A549 (cell line): ENCODE measurements around the gene RUVBL1. TPM values are rescaled to one million over a fixed set of nuclear protein-coding genes. Genes with fewer than 3 reads are reported as not detected.

Source experiments
- ATAC-seq, 2 experiments: fragments of 200-7000 bp in 1 of 2; fragments of >200 bp in 1 of 2; cut with Nextera tagmentation in 1 of 2; cut with Tn5 transposase in 1 of 2; 3 replicates each; pipeline versions ENCODE4 v1.8.0 to v1.9.1; 2018 to 2020; ENCODE audit warnings: mild to moderate bottlenecking in 1 of 2, moderate library complexity in 1 of 2
- CTCF ChIA-PET: fragments of 300-600 bp; sonication (Branson Sonifier 250); formaldehyde crosslinking; extraction: SDS; loops from one replicate; lab custom pipeline; 2021; ENCODE audit warnings: antibody characterized with exemption, inconsistent platforms; lab: Yijun Ruan, JAX
- POLR2A ChIA-PET: fragments of 350-600 bp; formaldehyde crosslinking; extraction: SDS; loops from one replicate; lab custom pipeline; 2021; ENCODE audit warnings: antibody characterized with exemption, inconsistent platforms; lab: Yijun Ruan, JAX
- DNase-seq, 2 experiments: peaks; one replicate each; pipeline versions ENCODE4 v3.0.0 to v3.0.0-alpha.2; 2011 to 2016; ENCODE audit warnings: low read depth in 1 of 2, low spot score in 1 of 2
- FAIRE-seq: peaks from 2 replicates; lab custom pipeline; 2011; peaks lifted over from hg19 to GRCh38; lab: Jason Lieb, UNC
- H3K27ac ChIP-seq, 2 experiments: fragments of >200 bp; sonication (Bioruptor Twin); formaldehyde crosslinking; 3 replicates each; pipeline ENCODE4 v1.5.1; 2016 to 2017
- H3K4me1 ChIP-seq: fragments of >200 bp; sonication (Bioruptor Twin); formaldehyde crosslinking; 3 replicates; pipeline ENCODE4 v1.6.1; 2016
- H3K4me2 ChIP-seq: fragments of >200 bp; sonication (Bioruptor Twin); formaldehyde crosslinking; 3 replicates; pipeline ENCODE4 v1.6.1; 2016
- H3K4me3 ChIP-seq: fragments of >200 bp; sonication (Bioruptor Twin); formaldehyde crosslinking; 3 replicates; pipeline ENCODE4 v1.5.1; 2016
- H3K9me3 ChIP-seq: fragments of >200 bp; sonication (Bioruptor Twin); formaldehyde crosslinking; 3 replicates; pipeline ENCODE4 v1.6.1; 2016
- ATOH8 ChIP-seq: fragments of 250-450 bp; sonication (Bioruptor Pico); IDR thresholded peaks from 2 replicates; pipeline ENCODE4 v1.5.0; 2020; ENCODE audit warnings: low read depth, mild to moderate bottlenecking, moderate library complexity
- BCL3 ChIP-seq: fragments of >200 bp; sonication (Bioruptor Twin); formaldehyde crosslinking; IDR thresholded peaks from 3 replicates; pipeline ENCODE4 v1.6.1; 2016
- BHLHE40 ChIP-seq: IDR thresholded peaks from 2 replicates; pipeline ENCODE4 v1.6.1; 2012; ENCODE audit warnings: low read depth, low read length, inconsistent platforms
- CHD4 ChIP-seq: fragments of 200-600 bp; sonication (generic); IDR thresholded peaks from 2 replicates; pipeline ENCODE4 v1.6.1; 2016; ENCODE audit warnings: antibody characterized with exemption, mild to moderate bottlenecking, borderline replicate concordance
- ELK1 ChIP-seq: fragments of 150-350 bp; IDR thresholded peaks from 2 replicates; pipeline ENCODE4 v1.6.1; 2014; ENCODE audit warnings: low read depth, mild to moderate bottlenecking, low read length
- EP300 ChIP-seq, 2 experiments: fragments of >200 bp; sonication (Bioruptor Twin); formaldehyde crosslinking; IDR thresholded peaks; 2 replicates in 1 of 2; 3 replicates in 1 of 2; pipeline ENCODE4 v1.6.1; 2016 to 2017
- ESRRA ChIP-seq: fragments of 150-350 bp; IDR thresholded peaks from 2 replicates; pipeline ENCODE4 v1.6.1; 2014; ENCODE audit warnings: mild to moderate bottlenecking, low read length, borderline replicate concordance
- FOSB ChIP-seq: fragments of 250-450 bp; sonication (Bioruptor Pico); IDR thresholded peaks from 2 replicates; pipeline ENCODE4 v1.5.0; 2020; ENCODE audit warnings: mild to moderate bottlenecking, moderate library complexity
- HOXB5 ChIP-seq: fragments of 250-450 bp; sonication (Bioruptor Pico); IDR thresholded peaks from 2 replicates; pipeline ENCODE4 v1.5.0; 2020; ENCODE audit warnings: mild to moderate bottlenecking, moderate library complexity
- JUN ChIP-seq, 2 experiments: fragments of >200 bp; sonication (Bioruptor Twin); formaldehyde crosslinking; IDR thresholded peaks; 2 replicates in 1 of 2; 3 replicates in 1 of 2; pipeline ENCODE4 v1.6.1; 2016 to 2017
- KDM1A ChIP-seq: fragments of 200-600 bp; sonication (generic); IDR thresholded peaks from 2 replicates; pipeline ENCODE4 v1.6.1; 2016; ENCODE audit warnings: low read depth, mild to moderate bottlenecking
- MAFK ChIP-seq: fragments of 450-650 bp; IDR thresholded peaks from 2 replicates; pipeline ENCODE4 v1.6.1; 2014; ENCODE audit not compliant: partially characterized antibody
- MYC ChIP-seq: IDR thresholded peaks from 2 replicates; pipeline ENCODE4 v1.6.1; 2012; ENCODE audit warnings: mild to moderate bottlenecking, inconsistent platforms, low read length, improper control_type of control experiment, borderline replicate concordance
- NPAS2 ChIP-seq: fragments of 250-450 bp; sonication (Bioruptor Pico); IDR thresholded peaks from 2 replicates; pipeline ENCODE4 v1.8.0; 2022; ENCODE audit warnings: mild to moderate bottlenecking, moderate library complexity, borderline replicate concordance
- RCOR1 ChIP-seq: fragments of 150-350 bp; IDR thresholded peaks from 2 replicates; pipeline ENCODE4 v1.6.1; 2014; ENCODE audit warnings: antibody characterized with exemption, low read length, low read depth
- RFX5 ChIP-seq: fragments of 450-650 bp; IDR thresholded peaks from 2 replicates; pipeline ENCODE4 v1.7.1; 2014; ENCODE audit warnings: antibody characterized with exemption, mild to moderate bottlenecking, moderate library complexity
- TFCP2L1 ChIP-seq: fragments of 250-450 bp; sonication (Bioruptor Pico); IDR thresholded peaks from 2 replicates; pipeline ENCODE4 v1.5.0; 2021; ENCODE audit warnings: mild to moderate bottlenecking
- ZFP36 ChIP-seq: fragments of 450-650 bp; IDR thresholded peaks from 2 replicates; pipeline ENCODE4 v1.6.1; 2014; ENCODE audit warnings: borderline replicate concordance; ENCODE audit not compliant: partially characterized antibody
- WGBS: methylation state at CpG from one replicate; pipeline ENCODE4 v1.1.6; 2017; ENCODE audit errors: missing lambda C conversion rate; 5-methylcytosine and 5-hydroxymethylcytosine counted together
- polyA plus RNA-seq, 4 experiments: library from polyadenylated mRNA; depleted of rRNA in 3 of 4; stranded (reverse); fragments of >200 nt; fragmentation: RNase III in 1 of 4; extraction: RNeasy Plus Mini Kit Qiagen cat#74134 plus additional on column Dnase treatment in 1 of 4; gene quantifications; 2 replicates in 3 of 4; 3 replicates in 1 of 4; pipeline ENCODE4 v1.2.3, GENCODE V29; 2011 to 2017
- TF ChIP-seq, protein P1 (sequence below): IDR thresholded peaks from 2 replicates; pipeline ENCODE4 v1.6.1; 2012
- TF ChIP-seq, protein P2 (sequence below): IDR thresholded peaks from 2 replicates; pipeline ENCODE4 v1.6.1; 2012
- TF ChIP-seq, protein P3 (sequence below): fragments of 250-450 bp; sonication (Bioruptor Pico); IDR thresholded peaks from 2 replicates; pipeline ENCODE4 v1.5.0; 2021; ENCODE audit warnings: mild to moderate bottlenecking, moderate library complexity, borderline replicate concordance

The RUVBL1 gene
- polyA plus RNA-seq, 2 of the 4 experiments (the other 2 are of a cell fraction): 105 to 144 TPM

DNA sequence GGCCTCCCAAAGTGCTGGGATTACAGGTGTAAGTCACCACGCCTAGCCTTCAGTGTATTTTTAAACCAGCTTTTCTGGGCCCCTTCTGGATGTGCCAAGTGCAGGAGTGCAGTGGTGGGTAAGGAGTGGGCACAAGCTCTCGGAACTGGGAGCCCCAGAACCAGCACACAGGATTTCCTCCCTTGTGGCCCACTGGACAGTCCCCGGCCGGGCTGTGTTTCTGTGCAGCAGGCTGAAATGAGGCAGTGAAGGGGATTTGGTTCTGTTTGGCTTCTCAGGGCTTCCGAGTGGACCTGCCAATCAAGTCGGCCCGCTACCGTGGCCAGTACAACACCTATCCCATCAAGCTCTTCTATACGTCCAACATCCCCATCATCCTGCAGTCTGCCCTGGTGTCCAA is 56.9 kb downstream of the RUVBL1 start:
- ChIA-PET CTCF (interaction anchor here (0.9 to 2.7 kb wide), 7 partner anchors 10 to 414 kb away, joined by 3 to 13 read pairs (median 7); no protein-coding TSS in a partner anchor), POLR2A (no interaction called here)
- no peaks in the 10 kb centered on the region for H3K4me1 ChIP-seq
- 97% methylated on average over 9 of the region's 9 CpGs for WGBS
- H3K4me2 ChIP-seq: no peak overlapping the region
- TF ChIP-seq NPAS2 (CRISPR knock-in tag): no peak
- TF ChIP-seq ELK1: no peak
- no peak for TF ChIP-seq KDM1A
- TF ChIP-seq, protein P1, sequence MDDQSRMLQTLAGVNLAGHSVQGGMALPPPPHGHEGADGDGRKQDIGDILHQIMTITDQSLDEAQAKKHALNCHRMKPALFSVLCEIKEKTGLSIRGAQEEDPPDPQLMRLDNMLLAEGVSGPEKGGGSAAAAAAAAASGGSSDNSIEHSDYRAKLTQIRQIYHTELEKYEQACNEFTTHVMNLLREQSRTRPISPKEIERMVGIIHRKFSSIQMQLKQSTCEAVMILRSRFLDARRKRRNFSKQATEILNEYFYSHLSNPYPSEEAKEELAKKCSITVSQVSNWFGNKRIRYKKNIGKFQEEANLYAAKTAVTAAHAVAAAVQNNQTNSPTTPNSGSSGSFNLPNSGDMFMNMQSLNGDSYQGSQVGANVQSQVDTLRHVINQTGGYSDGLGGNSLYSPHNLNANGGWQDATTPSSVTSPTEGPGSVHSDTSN: no peak
- TF ChIP-seq HOXB5 (CRISPR knock-in tag): no peak
- TF ChIP-seq MYC: no peak
- no peak for TF ChIP-seq FOSB (CRISPR knock-in tag)
- no peak for TF ChIP-seq BHLHE40
- TF ChIP-seq TFCP2L1: no peak
- no peak for TF ChIP-seq BCL3
- TF ChIP-seq CHD4: no peak
- no peak for ATAC-seq
- no peak for DNase-seq
- H3K27ac ChIP-seq: no peak overlapping the region
- no peaks in the 10 kb centered on the region for H3K9me3 ChIP-seq
- H3K4me3 ChIP-seq: no peak overlapping the region
- FAIRE-seq: no peak

DNA sequence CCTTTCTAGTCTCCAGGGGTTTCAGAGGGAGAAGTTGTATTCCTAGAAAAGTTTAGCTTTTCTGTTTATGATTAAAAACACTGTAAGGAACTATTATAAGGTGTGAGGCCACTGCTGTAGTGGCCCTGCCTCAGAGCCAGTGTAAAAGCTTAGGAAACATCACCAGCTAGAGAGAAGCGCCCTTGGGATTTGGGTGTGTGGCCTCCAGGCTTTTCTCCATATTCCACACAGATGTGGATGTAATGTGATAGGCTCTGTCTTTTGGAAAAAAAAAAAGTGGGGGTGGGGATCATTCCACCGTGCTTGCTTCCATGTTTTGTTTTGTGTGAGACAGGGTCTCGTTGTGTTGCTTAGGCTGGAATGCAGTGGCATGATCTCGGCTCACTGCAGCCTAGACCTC is 57.5 kb downstream of the RUVBL1 start:
- ChIA-PET CTCF (interaction anchor here (1.4 to 2.7 kb wide), 5 partner anchors 10 to 414 kb away, joined by 5 to 13 read pairs (median 7); no protein-coding TSS in a partner anchor), POLR2A (no interaction called here)
- no peak overlapping the region for H3K27ac ChIP-seq
- no peaks in the 10 kb centered on the region for H3K9me3 ChIP-seq
- no peak overlapping the region for H3K4me2 ChIP-seq
- ATAC-seq (no peak), FAIRE-seq (no peak), DNase-seq (no peak)
- no peak overlapping the region for H3K4me3 ChIP-seq
- TF ChIP-seq ESRRA (no peak), ZFP36 (no peak), HOXB5 (CRISPR knock-in tag) (no peak), KDM1A (no peak), EP300 (IDR thresholded peaks at IDR 0.05) (no peak), RFX5 (no peak), ELK1 (no peak), FOSB (CRISPR knock-in tag) (no peak), MAFK (no peak), RCOR1 (no peak), NPAS2 (CRISPR knock-in tag) (no peak), ATOH8 (CRISPR knock-in tag) (no peak), JUN (IDR thresholded peaks at IDR 0.05) (no peak)
- TF ChIP-seq, protein P2, sequence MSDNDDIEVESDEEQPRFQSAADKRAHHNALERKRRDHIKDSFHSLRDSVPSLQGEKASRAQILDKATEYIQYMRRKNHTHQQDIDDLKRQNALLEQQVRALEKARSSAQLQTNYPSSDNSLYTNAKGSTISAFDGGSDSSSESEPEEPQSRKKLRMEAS: no peak
- TF ChIP-seq, protein P3, sequence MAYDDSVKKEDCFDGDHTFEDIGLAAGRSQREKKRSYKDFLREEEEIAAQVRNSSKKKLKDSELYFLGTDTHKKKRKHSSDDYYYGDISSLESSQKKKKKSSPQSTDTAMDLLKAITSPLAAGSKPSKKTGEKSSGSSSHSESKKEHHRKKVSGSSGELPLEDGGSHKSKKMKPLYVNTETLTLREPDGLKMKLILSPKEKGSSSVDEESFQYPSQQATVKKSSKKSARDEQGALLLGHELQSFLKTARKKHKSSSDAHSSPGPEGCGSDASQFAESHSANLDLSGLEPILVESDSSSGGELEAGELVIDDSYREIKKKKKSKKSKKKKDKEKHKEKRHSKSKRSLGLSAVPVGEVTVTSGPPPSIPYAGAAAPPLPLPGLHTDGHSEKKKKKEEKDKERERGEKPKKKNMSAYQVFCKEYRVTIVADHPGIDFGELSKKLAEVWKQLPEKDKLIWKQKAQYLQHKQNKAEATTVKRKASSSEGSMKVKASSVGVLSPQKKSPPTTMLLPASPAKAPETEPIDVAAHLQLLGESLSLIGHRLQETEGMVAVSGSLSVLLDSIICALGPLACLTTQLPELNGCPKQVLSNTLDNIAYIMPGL: no peak
- WGBS: 93% methylated on average over 4 of the region's 4 CpGs
- H3K4me1 ChIP-seq: no peaks in the 10 kb centered on the region
